Upper lobe of left lung (tissue), 6 donors: Measurements from ENCODE around the gene ITGAE. TPM values are rescaled to one million over a fixed set of nuclear protein-coding genes. Genes with fewer than 3 reads are reported as not detected.

Experiments used
- ATAC-seq, 2 donors: fragments of 200-7000 bp; cut with Tn5 transposase; one replicate each; pipeline ENCODE4 v1.9.1; 2022; ENCODE audit warnings: mild to moderate bottlenecking in 2 of 2, moderate library complexity in 2 of 2; ENCODE audit not compliant: low FRiP score in 2 of 2
- DNase-seq, 2 donors: peaks; one replicate each; pipeline ENCODE4 v3.0.0-alpha.2; 2019 to 2020
- H3K27ac ChIP-seq, 4 donors: fragments of 200-600 bp; sonication (generic); one replicate each; pipeline ENCODE4 v1.5.1; 2016 to 2019
- H3K27me3 ChIP-seq, 4 donors: fragments of 200-600 bp; sonication (generic); one replicate each; pipeline ENCODE4 v1.5.1; 2017 to 2019
- H3K36me3 ChIP-seq, 4 donors: fragments of 200-600 bp; sonication (generic); one replicate each; pipeline ENCODE4 v1.5.1; 2016 to 2019
- H3K4me1 ChIP-seq, 4 donors: fragments of 200-600 bp; sonication (generic); one replicate each; pipeline ENCODE4 v1.5.1; 2018 to 2019
- H3K4me3 ChIP-seq, 4 donors: fragments of 200-600 bp; sonication (generic); one replicate each; pipeline ENCODE4 v1.5.1; 2017 to 2019; ENCODE audit warnings: mild to moderate bottlenecking in 2 of 4, moderate library complexity in 1 of 4
- H3K9me3 ChIP-seq, 4 donors: fragments of 200-600 bp; sonication (generic); one replicate each; pipeline ENCODE4 v1.5.1; 2018 to 2019
- EP300 ChIP-seq, 4 donors: sonication (generic); formaldehyde crosslinking; IDR thresholded peaks; one replicate each; pipeline ENCODE4 v1.5.1; 2017; ENCODE audit warnings: antibody characterized with exemption in 4 of 4, control low read depth in 2 of 4
- POLR2A ChIP-seq, 4 donors: fragments of 450-650 bp; IDR thresholded peaks; one replicate each; pipeline ENCODE4 v1.5.1; 2016 to 2017; ENCODE audit warnings: antibody characterized with exemption in 4 of 4, mild to moderate bottlenecking in 2 of 4
- POLR2AphosphoS5 ChIP-seq, 2 donors: sonication (generic); formaldehyde crosslinking; IDR thresholded peaks; one replicate each; pipeline ENCODE4 v1.5.1; 2017; ENCODE audit warnings: antibody characterized with exemption in 2 of 2
- WGBS, 2 donors: methylation state at CpG; one replicate each; pipeline ENCODE4 v1.1.5; 2017 to 2018; 5-methylcytosine and 5-hydroxymethylcytosine counted together
- total RNA-seq, 6 donors: library from RNA; depleted of rRNA in 4 of 6; stranded (reverse); fragments of >200 nt in 4 of 6; gene quantifications; one replicate each; pipeline versions ENCODE4 v1.1.0 to v1.2.1, GENCODE V29; 2016 to 2021
- TF ChIP-seq, protein P1 (sequence below), 6 experiments: fragments of 450-650 bp in 4 of 6; fragments of 200-600 bp in 2 of 6; sonication (generic) in 2 of 6; IDR thresholded peaks; one replicate each; pipeline ENCODE4 v1.5.1; 2016 to 2019; ENCODE audit warnings: antibody characterized with exemption in 6 of 6
- donor health status: DM: no; HTN: no; CAD: no; lungs with moderate emphysema.
- donor health status: DM: no; HTN: yes; CAD: no; lungs with severe emphysema.

The ITGAE gene
- total RNA-seq, 6 donors from 2014 or later: 17.2 to 36.0 (median 26.4) TPM

DNA sequence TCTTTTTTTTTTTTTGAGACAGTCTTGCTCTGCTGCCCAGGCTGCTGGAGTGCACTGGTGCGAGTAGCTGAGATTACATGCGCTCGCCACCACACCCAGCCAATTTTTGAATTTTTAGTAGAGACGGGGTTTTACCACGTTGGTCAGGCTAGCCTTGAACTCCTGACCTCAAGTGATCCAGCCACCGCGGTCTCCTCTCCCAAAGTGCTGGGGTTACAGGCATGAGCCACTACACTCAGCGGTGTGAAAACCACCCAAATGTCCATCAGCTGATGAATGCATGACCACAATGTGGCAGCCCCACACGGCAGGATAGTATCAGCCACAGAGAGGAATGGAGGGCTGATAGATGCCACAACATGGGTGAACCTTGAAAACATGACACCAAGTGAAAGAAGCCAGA, 107.2 kb downstream of the ITGAE start:
- H3K4me3 ChIP-seq: no peak overlapping the region
- 72 to 75% methylated on average over 9 of the region's 9 CpGs for WGBS, 2 donors
- no peak overlapping the region for H3K27ac ChIP-seq
- peaks cover 0 to 20% (median 7%) of the 10 kb centered on the region in 4 donors for H3K27me3 ChIP-seq
- H3K4me1 ChIP-seq: peaks cover 15 to 22% (median 18%) of the 10 kb centered on the region in 4 donors
- ATAC-seq (no peak), DNase-seq (no peak)
- peaks cover 0 to 10% (median 5%) of the 10 kb centered on the region in 4 donors for H3K9me3 ChIP-seq
- no peaks in the 10 kb centered on the region for H3K36me3 ChIP-seq
- TF ChIP-seq EP300 (IDR thresholded peaks at IDR 0.05) (no peak), POLR2AphosphoS5 (IDR thresholded peaks at IDR 0.05) (no peak), POLR2A (IDR thresholded peaks at IDR 0.05) (no peak)
- TF ChIP-seq, protein P1, sequence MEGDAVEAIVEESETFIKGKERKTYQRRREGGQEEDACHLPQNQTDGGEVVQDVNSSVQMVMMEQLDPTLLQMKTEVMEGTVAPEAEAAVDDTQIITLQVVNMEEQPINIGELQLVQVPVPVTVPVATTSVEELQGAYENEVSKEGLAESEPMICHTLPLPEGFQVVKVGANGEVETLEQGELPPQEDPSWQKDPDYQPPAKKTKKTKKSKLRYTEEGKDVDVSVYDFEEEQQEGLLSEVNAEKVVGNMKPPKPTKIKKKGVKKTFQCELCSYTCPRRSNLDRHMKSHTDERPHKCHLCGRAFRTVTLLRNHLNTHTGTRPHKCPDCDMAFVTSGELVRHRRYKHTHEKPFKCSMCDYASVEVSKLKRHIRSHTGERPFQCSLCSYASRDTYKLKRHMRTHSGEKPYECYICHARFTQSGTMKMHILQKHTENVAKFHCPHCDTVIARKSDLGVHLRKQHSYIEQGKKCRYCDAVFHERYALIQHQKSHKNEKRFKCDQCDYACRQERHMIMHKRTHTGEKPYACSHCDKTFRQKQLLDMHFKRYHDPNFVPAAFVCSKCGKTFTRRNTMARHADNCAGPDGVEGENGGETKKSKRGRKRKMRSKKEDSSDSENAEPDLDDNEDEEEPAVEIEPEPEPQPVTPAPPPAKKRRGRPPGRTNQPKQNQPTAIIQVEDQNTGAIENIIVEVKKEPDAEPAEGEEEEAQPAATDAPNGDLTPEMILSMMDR (IDR thresholded peaks at IDR 0.05): no peak

DNA sequence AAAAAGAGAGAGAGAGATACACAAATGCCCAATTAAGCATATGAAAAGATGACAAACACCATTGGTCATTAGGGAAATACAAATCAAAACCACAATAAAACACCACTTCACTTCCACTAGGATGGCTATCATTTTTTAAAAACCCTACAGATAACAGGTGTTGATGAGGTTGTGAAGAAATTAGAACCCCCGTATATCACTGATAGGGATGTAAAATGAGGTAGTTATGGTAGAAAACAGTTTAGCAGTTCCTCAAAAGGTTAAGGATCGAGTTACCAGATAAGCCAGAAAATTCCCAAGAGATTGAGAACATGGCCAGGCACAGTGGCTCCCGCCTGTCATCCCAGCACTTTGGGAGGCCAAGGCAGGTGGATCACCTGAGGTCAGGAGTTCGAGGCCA, 107.8 kb downstream of the ITGAE start:
- H3K27ac ChIP-seq: no peak overlapping the region
- no peak overlapping the region for H3K4me3 ChIP-seq
- H3K4me1 ChIP-seq: peaks cover 15 to 22% (median 18%) of the 10 kb centered on the region in 4 donors
- H3K36me3 ChIP-seq: no peaks in the 10 kb centered on the region
- H3K9me3 ChIP-seq: peaks cover 0 to 8% (median 2%) of the 10 kb centered on the region in 4 donors
- no peak for DNase-seq
- no peak for TF ChIP-seq POLR2A (IDR thresholded peaks at IDR 0.05)
- TF ChIP-seq POLR2AphosphoS5 (IDR thresholded peaks at IDR 0.05): no peak
- no peak for TF ChIP-seq EP300 (IDR thresholded peaks at IDR 0.05)
- TF ChIP-seq, protein P1 (IDR thresholded peaks at IDR 0.05): no peak
- no peak for ATAC-seq
- 47 to 60% methylated on average over 4 of the region's 4 CpGs for WGBS, 2 donors
- peaks cover 0 to 22% (median 7%) of the 10 kb centered on the region in 4 donors for H3K27me3 ChIP-seq

DNA sequence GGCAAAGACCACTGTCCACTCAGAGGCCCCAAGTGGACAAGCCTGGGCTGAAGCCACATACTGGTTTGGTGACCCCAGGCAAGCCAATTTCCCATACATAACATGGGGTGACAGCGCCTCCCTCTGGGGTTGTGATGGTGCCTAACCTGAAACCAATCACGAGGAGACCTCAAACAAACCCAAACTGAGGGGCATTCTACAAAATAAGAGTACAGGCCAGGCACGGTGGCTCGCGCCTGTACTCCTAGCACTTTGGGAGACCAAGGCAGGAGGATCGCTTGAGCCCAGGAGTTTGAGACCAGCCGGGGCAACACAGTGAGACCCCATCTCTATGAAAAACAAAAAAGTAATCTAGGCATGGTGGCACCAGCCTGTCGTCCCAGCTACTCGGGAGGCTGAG, 108.6 kb downstream of the ITGAE start:
- H3K27me3 ChIP-seq: peaks cover 0 to 24% (median 7%) of the 10 kb centered on the region in 4 donors
- DNase-seq (no peak), ATAC-seq (no peak)
- TF ChIP-seq EP300 (IDR thresholded peaks at IDR 0.05): no peak
- no peak for TF ChIP-seq POLR2AphosphoS5 (IDR thresholded peaks at IDR 0.05)
- no peak for TF ChIP-seq POLR2A (IDR thresholded peaks at IDR 0.05)
- TF ChIP-seq, protein P1 (IDR thresholded peaks at IDR 0.05): no peak
- H3K4me1 ChIP-seq: peaks cover 15 to 22% (median 18%) of the 10 kb centered on the region in 4 donors
- H3K4me3 ChIP-seq: no peak overlapping the region
- H3K27ac ChIP-seq: no peak overlapping the region
- no peaks in the 10 kb centered on the region for H3K9me3 ChIP-seq
- no peaks in the 10 kb centered on the region for H3K36me3 ChIP-seq
- WGBS, 2 donors: 81 to 93% methylated on average over 9 of the region's 9 CpGs

DNA sequence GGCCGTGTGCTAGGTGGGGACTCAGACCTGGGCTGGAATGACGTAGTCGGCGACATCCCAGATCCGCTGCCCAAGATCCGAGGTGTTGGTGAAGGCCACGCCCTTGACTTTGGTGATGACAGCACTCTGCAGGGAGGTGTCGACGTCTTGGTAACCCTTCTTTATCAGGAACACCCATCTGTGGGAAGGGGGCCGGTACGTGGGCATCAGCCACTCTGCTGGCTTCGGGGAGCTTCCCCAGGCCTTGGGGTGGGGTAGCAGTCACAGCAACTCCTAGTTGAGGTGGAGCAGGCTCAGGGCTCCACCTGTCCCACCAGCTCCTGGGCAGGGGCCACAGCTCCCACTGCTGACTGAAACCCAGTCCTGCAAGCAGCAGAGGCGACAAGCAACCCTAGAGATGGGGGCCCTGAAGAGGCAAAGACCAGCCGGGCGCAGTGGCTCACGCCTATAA, 109.3 kb downstream of the ITGAE start:
- H3K4me3 ChIP-seq: no peak overlapping the region
- H3K27ac ChIP-seq: no peak overlapping the region
- peaks cover 15 to 19% (median 17%) of the 10 kb centered on the region in 4 donors for H3K4me1 ChIP-seq
- peaks cover 0 to 24% (median 7%) of the 10 kb centered on the region in 4 donors for H3K27me3 ChIP-seq
- DNase-seq (peak in 1 of 2 donors; percentile 38), ATAC-seq (no peak)
- TF ChIP-seq, protein P1 (IDR thresholded peaks at IDR 0.05): no peak
- TF ChIP-seq EP300 (IDR thresholded peaks at IDR 0.05) (no peak), POLR2A (IDR thresholded peaks at IDR 0.05) (no peak), POLR2AphosphoS5 (IDR thresholded peaks at IDR 0.05) (no peak)
- no peaks in the 10 kb centered on the region for H3K36me3 ChIP-seq
- no peaks in the 10 kb centered on the region for H3K9me3 ChIP-seq
- WGBS, 2 donors: 76 to 80% methylated on average over 5 to 16 of the region's 16 CpGs
